Lower leg skin (tissue), 4 donors: Measurements from ENCODE around the gene TBRG4. TPM values are rescaled to one million over a fixed set of nuclear protein-coding genes. Genes with fewer than 3 reads are reported as not detected.

ENCODE experiments used
- DNase-seq, 2 donors: peaks; one replicate each; pipeline ENCODE4 v3.0.0-alpha.2; 2019; ENCODE audit warnings: low spot score in 2 of 2
- H3K4me3 ChIP-seq: fragments of 200-600 bp; sonication (generic); 2 replicates; pipeline ENCODE4 v1.5.1; 2017; ENCODE audit warnings: mild to moderate bottlenecking, low read depth; ENCODE audit not compliant: poor library complexity, severe bottlenecking
- POLR2A ChIP-seq, 2 donors: fragments of 450-650 bp; IDR thresholded peaks; one replicate each; pipeline ENCODE4 v1.6.1; 2016 to 2017; ENCODE audit warnings: antibody characterized with exemption in 2 of 2, mild to moderate bottlenecking in 1 of 2, moderate library complexity in 1 of 2
- WGBS, 2 donors: methylation state at CpG; one replicate each; pipeline ENCODE4 v1.1.5; 2018; 5-methylcytosine and 5-hydroxymethylcytosine counted together
- intact Hi-C: fragments of 100-400 bp; cut with DNase I; formaldehyde crosslinking; loops from one replicate; pipeline ENCODE4 v1.15.0; 2023; ENCODE audit warnings: low total_unique reads
- total RNA-seq, 4 donors: library from RNA; depleted of rRNA; stranded (reverse); fragments of >200 nt; gene quantifications; one replicate each; pipeline ENCODE4 v1.1.0, GENCODE V29; 2016
- TF ChIP-seq, protein P1 (sequence below), 3 donors: fragments of 450-650 bp; IDR thresholded peaks; one replicate each; pipeline ENCODE4 v1.5.1; 2016; ENCODE audit warnings: antibody characterized with exemption in 3 of 3, mild to moderate bottlenecking in 3 of 3, moderate library complexity in 2 of 3

Gene TBRG4
- total RNA-seq, 4 donors from 2014 or later, result 46.0 to 62.3 (median 58.1) TPM

DNA sequence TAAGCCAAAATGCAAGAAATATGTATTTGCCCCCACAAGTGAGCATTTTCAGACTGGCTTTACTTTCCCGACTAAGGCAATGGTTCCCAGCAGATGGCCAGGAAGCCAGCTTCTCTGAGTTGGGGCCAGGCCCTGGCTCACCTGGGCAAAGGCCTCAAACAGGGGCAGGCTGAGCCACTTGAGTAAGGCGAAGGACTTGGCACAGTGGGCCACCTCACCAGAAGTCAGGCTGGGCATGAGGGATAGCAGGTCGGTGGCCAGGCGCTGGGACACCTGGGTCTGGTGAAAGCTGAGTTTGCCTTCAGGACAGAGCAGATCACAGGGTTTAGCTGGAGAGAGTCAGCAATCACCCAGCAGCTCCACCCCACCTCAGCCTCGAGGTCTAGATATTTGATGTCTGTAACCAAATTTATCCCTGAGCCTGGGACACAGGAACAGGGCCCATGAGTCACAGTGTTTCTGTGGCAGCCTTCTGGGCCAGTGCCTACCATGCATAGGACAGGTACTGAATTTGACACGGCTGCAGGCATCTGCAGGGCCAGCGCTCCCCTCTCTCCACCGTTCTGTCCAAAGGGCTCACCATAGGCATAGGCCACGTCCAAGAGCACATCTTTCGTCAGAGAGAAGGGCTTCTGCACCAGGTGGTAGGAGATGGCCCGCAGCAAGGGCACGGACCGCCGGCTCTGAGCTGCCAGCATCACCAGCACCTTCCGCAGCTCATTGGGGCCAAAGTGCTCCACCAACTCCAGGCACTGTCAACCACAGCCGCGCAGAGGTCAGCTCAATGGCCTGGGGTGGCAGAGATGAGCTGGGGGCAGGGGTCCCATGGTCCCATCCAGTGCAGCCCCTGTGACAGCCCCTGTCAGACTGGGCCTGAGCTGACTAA lies 7.3 kb downstream of the TBRG4 start:
- DNase-seq, result peak in 1 of 2 donors; percentile 80
- TF ChIP-seq POLR2A (IDR thresholded peaks at IDR 0.05), result no peak
- TF ChIP-seq, protein P1, sequence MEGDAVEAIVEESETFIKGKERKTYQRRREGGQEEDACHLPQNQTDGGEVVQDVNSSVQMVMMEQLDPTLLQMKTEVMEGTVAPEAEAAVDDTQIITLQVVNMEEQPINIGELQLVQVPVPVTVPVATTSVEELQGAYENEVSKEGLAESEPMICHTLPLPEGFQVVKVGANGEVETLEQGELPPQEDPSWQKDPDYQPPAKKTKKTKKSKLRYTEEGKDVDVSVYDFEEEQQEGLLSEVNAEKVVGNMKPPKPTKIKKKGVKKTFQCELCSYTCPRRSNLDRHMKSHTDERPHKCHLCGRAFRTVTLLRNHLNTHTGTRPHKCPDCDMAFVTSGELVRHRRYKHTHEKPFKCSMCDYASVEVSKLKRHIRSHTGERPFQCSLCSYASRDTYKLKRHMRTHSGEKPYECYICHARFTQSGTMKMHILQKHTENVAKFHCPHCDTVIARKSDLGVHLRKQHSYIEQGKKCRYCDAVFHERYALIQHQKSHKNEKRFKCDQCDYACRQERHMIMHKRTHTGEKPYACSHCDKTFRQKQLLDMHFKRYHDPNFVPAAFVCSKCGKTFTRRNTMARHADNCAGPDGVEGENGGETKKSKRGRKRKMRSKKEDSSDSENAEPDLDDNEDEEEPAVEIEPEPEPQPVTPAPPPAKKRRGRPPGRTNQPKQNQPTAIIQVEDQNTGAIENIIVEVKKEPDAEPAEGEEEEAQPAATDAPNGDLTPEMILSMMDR (IDR thresholded peaks at IDR 0.05), result no peak
- intact Hi-C loops, result no loop called here
- no peak overlapping the region for H3K4me3 ChIP-seq
- 90 to 95% methylated on average over 17 of the region's 17 CpGs for WGBS, 2 donors

DNA sequence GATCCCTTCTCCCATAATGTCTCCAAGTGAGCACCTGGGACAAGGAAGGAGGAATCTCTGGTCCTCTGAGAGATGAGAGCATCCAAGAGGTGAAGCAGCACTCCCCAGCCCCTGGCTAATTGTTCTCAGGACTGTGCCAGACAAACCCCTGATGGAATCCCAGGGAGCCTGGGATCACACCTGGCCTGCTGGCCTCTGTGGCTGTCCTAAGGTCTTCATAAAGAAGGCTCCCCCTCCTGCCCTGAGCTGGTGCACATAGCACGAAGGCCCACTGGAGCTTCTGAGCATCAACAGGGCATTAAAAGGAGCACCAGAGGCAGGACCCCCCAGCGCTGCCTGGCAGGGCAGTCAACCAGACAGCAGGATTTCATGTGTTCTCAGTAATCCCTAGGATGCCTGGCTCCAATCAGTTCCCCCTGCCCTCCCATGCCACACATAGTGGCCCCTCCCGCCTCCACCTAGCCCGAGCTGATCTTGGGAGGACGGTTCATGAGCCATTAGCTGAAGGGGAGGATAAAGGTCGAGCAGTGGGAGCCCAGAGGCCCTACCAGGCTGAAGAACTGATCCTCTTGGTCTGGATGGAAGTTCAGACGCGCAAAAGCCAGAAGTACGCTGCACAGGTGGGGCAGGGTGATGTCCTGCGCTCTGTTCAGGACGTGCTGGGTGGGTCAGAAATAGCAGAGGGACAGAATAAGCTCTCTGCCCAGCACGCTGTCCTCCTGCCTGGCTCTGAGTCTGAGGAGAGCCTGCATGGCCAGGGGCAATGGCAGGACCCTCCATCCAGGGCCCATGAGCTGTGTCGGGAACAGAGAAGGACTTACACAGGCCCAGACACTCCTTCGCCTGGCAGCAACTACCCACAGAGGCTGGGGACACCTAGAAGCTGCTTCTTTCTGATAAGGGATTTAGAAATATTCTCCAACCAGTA lies 8.4 kb downstream of the TBRG4 start:
- TF ChIP-seq, protein P1 (IDR thresholded peaks at IDR 0.05), result no peak
- no peak for TF ChIP-seq POLR2A (IDR thresholded peaks at IDR 0.05)
- no peak for DNase-seq
- H3K4me3 ChIP-seq, result no peak overlapping the region
- 88 to 89% methylated on average over 14 of the region's 14 CpGs for WGBS, 2 donors
- intact Hi-C loops, result no loop called here

DNA sequence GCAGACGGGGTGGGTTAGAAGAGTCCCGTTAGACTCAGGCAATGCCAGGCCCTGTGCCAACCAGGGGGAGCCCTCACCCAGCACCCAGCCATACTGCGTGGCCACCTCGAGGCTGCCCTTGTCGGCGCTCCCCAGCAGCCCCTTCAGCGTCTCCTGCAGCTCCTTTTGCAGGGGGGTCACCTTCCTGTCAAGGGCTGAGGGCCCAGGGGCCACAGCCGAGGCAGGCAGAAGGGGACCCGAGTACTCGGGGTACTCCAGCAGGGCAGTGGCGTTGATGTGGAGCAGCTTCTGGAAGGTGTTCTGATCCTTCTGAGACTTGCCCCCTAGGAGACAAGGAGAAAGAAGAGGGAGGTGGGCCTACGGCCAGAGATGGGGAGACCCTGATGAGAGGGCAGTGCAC lies 9.7 kb downstream of the TBRG4 start:
- 91 to 93% methylated on average over 12 of the region's 12 CpGs for WGBS, 2 donors
- TF ChIP-seq POLR2A (IDR thresholded peaks at IDR 0.05), result no peak
- TF ChIP-seq, protein P1 (IDR thresholded peaks at IDR 0.05), result no peak
- H3K4me3 ChIP-seq, result no peak overlapping the region
- intact Hi-C loops, result no loop called here
- DNase-seq, result no peak

DNA sequence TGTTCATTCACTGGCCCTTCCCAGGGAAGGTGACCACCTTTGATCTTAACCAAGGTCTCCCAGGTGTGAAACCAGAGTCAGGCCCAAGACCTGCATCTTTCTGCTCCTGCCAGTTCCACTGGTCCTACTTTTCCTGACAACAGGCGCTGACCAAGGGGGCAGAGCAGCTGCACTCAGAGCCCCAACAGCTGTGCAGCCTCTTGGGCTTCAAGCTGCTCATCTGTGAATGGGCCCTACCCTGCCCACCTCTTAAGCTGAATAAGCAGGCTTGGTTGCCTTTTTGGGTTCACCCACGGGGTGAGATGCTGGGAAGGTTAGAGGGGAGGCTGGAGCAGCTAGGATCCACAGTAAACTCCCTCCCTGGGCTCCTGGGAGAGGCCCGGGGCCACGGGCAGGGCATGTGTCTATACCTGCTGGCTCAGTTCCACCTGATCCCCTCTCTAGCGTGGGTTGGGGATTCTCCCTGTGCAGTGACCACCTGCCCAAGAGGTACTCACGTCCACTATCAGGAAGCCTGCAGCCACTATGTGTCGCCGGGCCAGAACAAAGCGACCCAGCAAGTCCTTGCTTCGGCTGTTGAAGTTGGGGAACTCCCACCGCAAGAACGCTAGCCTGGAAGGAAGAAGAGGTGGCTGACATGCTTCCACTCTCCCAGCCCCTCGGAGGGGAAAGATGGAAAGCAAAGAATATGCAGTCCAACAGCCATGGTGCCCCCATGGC lies 10.6 kb downstream of the TBRG4 start:
- no peak overlapping the region for H3K4me3 ChIP-seq
- TF ChIP-seq, protein P1 (IDR thresholded peaks at IDR 0.05), result no peak
- TF ChIP-seq POLR2A (IDR thresholded peaks at IDR 0.05), result no peak
- WGBS, 2 donors, result 88 to 98% methylated on average over 10 to 13 of the region's 13 CpGs
- DNase-seq, result no peak
- intact Hi-C loops, result no loop called here

DNA sequence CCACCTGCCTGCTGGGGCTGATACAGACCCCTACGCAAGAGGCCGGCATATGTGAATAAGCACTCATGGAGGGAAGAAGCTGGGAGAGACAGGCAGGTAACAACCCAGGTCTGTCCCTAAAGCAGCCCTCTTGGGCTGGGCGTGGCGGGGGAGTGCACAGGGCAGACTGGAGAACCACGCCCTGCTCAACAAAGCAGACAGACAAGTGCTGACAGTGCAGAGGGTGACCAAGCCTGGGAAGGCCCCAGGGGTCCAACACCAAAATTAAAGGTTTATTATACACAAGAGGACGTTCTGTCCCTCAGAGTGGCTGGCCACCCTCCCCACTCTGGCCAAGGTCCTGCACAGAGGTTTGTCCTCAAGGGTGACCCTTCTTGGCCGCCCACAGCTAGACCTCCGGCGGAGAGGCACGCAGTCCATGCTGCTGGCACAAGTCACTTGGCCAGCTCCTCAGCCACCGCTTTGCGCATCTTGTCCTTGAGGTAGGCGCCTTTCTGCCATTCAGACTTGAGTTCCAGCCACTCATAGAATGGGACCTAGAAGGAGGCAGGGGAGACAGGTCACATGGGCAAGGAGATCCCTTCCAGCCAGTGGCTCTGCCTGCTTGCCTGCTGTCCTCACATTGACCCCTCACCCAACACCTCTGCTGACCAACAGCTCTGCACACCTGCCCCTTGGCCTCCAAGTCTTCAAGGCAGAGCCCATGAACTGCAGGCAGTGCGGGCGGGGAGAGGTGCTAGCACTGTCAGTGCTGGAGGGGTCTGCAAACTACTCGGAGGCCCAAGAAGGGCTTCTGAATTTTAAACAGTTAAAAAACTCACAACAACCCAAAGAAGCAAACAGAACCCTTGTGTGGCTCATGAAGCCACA lies 11.4 kb downstream of the TBRG4 start:
- intact Hi-C loops, result no loop called here
- no peak overlapping the region for H3K4me3 ChIP-seq
- 80 to 81% methylated on average over 16 of the region's 16 CpGs for WGBS, 2 donors
- no peak for TF ChIP-seq POLR2A (IDR thresholded peaks at IDR 0.05)
- TF ChIP-seq, protein P1 (IDR thresholded peaks at IDR 0.05), result no peak
- no peak for DNase-seq
